Thoracic aorta (tissue), 2 donors: ENCODE measurements around the gene CCDC106. TPM values are rescaled to one million over a fixed set of nuclear protein-coding genes. Genes with fewer than 3 reads are reported as not detected.

Experiments used
- ATAC-seq: fragments of 150-250 bp; one replicate; pipeline ENCODE4 v1.8.0; 2017; ENCODE audit warnings: low read depth; ENCODE audit not compliant: insufficient number of reproducible peaks, low FRiP score
- DNase-seq: peaks from one replicate; pipeline ENCODE4 v3.0.0-alpha.2; 2020; ENCODE audit warnings: low spot score
- H3K27ac ChIP-seq, 2 donors: fragments of 200-600 bp; sonication (generic); 1 replicate in 1 of 2; 2 replicates in 1 of 2; pipeline ENCODE4 v1.5.1; 2016; ENCODE audit warnings: mild to moderate bottlenecking in 2 of 2, moderate library complexity in 2 of 2
- H3K27me3 ChIP-seq: fragments of 200-600 bp; sonication (generic); replicated peaks from 2 replicates; pipeline ENCODE4 v1.6.0; 2016; ENCODE audit warnings: mild to moderate bottlenecking; ENCODE audit not compliant: insufficient read depth
- H3K36me3 ChIP-seq: fragments of 200-600 bp; sonication (generic); one replicate; pipeline ENCODE4 v1.5.1; 2016
- H3K4me1 ChIP-seq, 2 donors: fragments of 200-600 bp; sonication (generic); 1 replicate in 1 of 2; 2 replicates in 1 of 2; pipeline versions ENCODE4 v1.5.1 to v1.6.0; 2016; ENCODE audit warnings: low read depth in 2 of 2, mild to moderate bottlenecking in 1 of 2; ENCODE audit not compliant: control insufficient read depth in 1 of 2
- H3K4me3 ChIP-seq: fragments of 200-600 bp; sonication (generic); 2 replicates; pipeline ENCODE4 v1.5.1; 2016; ENCODE audit warnings: mild to moderate bottlenecking
- H3K9me3 ChIP-seq: fragments of 200-600 bp; sonication (generic); 2 replicates; pipeline ENCODE4 v1.5.1; 2016
- total RNA-seq, 2 donors: library from RNA; depleted of rRNA; stranded (reverse); fragments of >200 nt; gene quantifications; one replicate each; pipeline versions ENCODE4 v1.1.0 to v1.2.3, GENCODE V29; 2016
- TF ChIP-seq, protein P1 (sequence below): fragments of 200-600 bp; sonication (generic); IDR thresholded peaks from one replicate; pipeline ENCODE4 v1.5.1; 2019; ENCODE audit warnings: antibody characterized with exemption

The CCDC106 gene
- total RNA-seq, 2 donors from 2014 or later: 10.5 to 14.8 TPM

DNA sequence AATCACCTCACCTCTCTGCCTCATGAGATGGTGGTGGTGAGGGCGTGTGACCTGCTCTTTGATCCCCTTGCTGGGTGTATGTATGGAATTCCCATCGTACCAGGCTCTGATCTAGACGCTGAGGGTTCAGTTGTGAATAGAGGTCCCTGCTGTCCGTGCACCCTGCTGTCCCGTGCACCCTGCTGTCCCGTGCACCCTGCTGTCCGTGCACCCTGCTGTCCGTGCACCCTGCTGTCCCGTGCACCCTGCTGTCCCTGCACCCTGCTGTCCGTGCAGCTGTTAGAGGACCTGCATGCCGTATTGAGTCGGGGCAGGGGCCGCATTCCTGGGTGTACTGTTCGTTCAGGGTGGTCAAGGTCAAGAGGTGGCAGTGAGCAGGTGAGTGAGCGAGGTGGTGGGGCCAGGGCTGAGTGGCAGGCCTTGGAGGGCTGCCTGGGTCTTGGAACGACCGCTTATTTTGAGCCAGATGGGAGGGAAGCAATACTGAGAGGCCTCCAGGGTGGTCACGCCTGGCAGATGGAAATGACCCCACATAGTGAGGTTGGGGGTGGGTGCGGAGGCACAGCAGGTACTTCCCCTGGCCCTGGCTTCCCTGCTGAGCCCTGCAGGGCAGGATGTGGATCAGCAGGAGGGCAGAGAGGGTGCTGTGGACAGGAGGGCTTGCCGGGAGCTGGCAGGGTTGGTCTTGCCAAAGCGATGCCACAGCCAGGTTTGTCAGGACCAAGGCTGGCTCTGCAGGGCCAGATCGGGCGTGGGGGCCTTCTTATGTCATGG lies 22.5 kb downstream of the CCDC106 start:
- TF ChIP-seq, protein P1, sequence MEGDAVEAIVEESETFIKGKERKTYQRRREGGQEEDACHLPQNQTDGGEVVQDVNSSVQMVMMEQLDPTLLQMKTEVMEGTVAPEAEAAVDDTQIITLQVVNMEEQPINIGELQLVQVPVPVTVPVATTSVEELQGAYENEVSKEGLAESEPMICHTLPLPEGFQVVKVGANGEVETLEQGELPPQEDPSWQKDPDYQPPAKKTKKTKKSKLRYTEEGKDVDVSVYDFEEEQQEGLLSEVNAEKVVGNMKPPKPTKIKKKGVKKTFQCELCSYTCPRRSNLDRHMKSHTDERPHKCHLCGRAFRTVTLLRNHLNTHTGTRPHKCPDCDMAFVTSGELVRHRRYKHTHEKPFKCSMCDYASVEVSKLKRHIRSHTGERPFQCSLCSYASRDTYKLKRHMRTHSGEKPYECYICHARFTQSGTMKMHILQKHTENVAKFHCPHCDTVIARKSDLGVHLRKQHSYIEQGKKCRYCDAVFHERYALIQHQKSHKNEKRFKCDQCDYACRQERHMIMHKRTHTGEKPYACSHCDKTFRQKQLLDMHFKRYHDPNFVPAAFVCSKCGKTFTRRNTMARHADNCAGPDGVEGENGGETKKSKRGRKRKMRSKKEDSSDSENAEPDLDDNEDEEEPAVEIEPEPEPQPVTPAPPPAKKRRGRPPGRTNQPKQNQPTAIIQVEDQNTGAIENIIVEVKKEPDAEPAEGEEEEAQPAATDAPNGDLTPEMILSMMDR: no peak
- no peak for DNase-seq
- Histone ChIP-seq H3K27me3 (no peaks in the 10 kb centered on the region), H3K4me3 (no peak overlapping the region), H3K9me3 (no peaks in the 10 kb centered on the region), H3K27ac (no peak overlapping the region), H3K36me3 (peaks cover 63% of the 10 kb centered on the region), H3K4me1 (peaks cover 4 to 6% of the 10 kb centered on the region in 2 donors)
- ATAC-seq: no peak

DNA sequence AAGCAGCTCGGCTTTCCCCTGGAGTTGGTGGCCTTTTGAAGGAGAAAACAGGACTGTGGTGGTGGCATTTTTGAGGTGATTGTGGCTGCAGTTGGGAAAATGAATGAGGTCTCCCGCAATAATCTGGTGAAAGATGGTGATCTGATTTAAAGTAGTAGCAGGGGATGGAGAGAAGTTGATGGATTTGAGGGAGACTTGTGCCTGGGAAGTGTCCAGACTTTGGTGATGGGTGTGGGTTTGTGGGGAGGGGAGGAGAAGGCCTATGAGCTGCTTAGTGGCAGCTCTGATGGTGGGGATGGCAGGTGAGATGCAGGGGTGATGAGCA lies 23.0 kb downstream of the CCDC106 start:
- Histone ChIP-seq H3K9me3 (no peaks in the 10 kb centered on the region), H3K36me3 (peaks cover 60% of the 10 kb centered on the region), H3K27me3 (no peaks in the 10 kb centered on the region), H3K4me3 (no peak overlapping the region), H3K4me1 (peaks cover 7 to 9% of the 10 kb centered on the region in 2 donors), H3K27ac (no peak overlapping the region)
- DNase-seq: no peak
- ATAC-seq: no peak
- TF ChIP-seq, protein P1: no peak

DNA sequence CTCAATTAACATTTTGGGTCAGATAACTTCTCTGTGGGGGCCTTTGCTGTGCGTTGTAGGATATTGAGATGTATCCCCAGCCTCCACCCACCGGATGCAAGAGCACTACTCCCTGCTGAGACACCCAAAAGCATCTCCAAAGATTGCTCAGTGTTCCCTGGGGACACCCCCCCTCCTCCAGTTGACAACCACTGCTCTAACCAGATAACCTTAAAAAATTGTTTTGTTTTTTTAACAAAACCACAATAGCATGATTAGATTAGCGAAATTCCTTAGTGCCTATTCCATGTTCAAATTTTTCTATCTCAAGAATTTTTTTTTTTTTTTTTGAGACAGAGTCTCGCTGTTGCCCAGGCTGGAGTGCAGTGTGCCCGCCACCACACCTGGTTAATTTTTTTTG lies 24.4 kb downstream of the CCDC106 start:
- peaks cover 46% of the 10 kb centered on the region for H3K36me3 ChIP-seq
- peaks cover 21 to 23% of the 10 kb centered on the region in 2 donors for H3K4me1 ChIP-seq

DNA sequence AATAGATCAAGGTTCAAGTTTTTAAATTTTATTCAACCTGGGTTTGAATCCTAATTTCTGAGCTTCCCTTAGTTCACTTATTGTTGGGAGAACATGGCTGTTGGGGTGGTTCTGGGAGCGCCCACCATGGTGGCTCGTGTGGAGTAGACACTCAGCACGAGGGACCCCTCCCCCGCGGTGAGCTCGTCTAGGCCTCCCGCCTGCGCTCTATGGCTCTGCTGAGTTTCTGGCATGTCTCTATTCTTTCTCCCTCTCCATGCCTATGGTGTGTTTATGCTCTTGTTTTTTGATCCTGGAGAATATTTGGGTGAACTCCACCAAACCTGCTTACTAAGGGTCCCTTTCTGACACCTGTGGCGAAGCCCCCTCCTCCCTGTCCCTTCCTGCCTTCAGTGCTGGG lies 25.5 kb downstream of the CCDC106 start:
- H3K9me3 ChIP-seq: no peaks in the 10 kb centered on the region
- peaks cover 38% of the 10 kb centered on the region for H3K36me3 ChIP-seq
- DNase-seq (no peak), ATAC-seq (no peak)
- H3K4me1 ChIP-seq: peaks cover 27 to 33% of the 10 kb centered on the region in 2 donors
- TF ChIP-seq, protein P1: no peak
- no peaks in the 10 kb centered on the region for H3K27me3 ChIP-seq
- H3K4me3 ChIP-seq: no peak overlapping the region
- no peak overlapping the region for H3K27ac ChIP-seq

More for the DNA sequence above, 24.4 kb downstream of the CCDC106 start:
- Histone ChIP-seq H3K9me3 (no peaks in the 10 kb centered on the region), H3K4me3 (no peak overlapping the region), H3K27me3 (no peaks in the 10 kb centered on the region), H3K27ac (no peak overlapping the region)
- TF ChIP-seq, protein P1: no peak
- DNase-seq (no peak), ATAC-seq (no peak)

DNA sequence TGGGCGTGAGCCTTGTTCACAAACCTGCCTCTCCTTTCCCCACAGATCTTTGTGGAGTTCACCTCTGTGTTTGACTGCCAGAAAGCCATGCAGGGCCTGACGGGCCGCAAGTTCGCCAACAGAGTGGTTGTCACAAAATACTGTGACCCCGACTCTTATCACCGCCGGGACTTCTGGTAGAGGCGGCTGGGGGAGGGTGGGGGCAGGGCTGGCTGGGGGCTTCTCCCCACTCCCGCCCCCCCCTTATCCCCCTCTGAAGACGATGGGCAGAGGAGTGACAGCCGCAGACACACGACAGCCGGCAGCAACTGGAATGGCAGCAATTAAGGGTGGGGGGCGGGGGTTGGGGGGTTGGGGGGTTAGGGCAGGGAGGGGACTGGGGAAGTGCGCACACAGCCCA lies 25.9 kb downstream of the CCDC106 start:
- no peak for ATAC-seq
- Histone ChIP-seq H3K4me3 (no peak overlapping the region), H3K4me1 (peaks cover 27 to 37% of the 10 kb centered on the region in 2 donors), H3K27ac (no peak overlapping the region), H3K27me3 (no peaks in the 10 kb centered on the region), H3K9me3 (no peaks in the 10 kb centered on the region), H3K36me3 (peaks cover 38% of the 10 kb centered on the region)
- DNase-seq: no peak
- TF ChIP-seq, protein P1: no peak
